ENCODE results near the gene EPHA7.

GRCh38 chr6:93351222-93351621 lies 68.1 kb downstream of the EPHA7 start:
- TF ChIP-seq CTCF (optimal IDR thresholded peaks at IDR 0.05 in 1 of 3, IDR thresholded peaks at IDR 0.05 in 1 of 3, conservative IDR thresholded peaks at IDR 0.05 in 1 of 3; ENCODE audit: extremely low read depth in 1 of 3, insufficient read depth in 2 of 3, low read length in 3 of 3) (no peak), EZH2 (IDR thresholded peaks at IDR 0.05; ENCODE audit: low read length) (no peak)

Measured in keratinocyte (primary cell).